Upper lobe of left lung (tissue), 6 donors: ENCODE data around the gene CD163L1. TPM values are rescaled to one million over a fixed set of nuclear protein-coding genes. Genes with fewer than 3 reads are reported as not detected.

Experiments used
- ATAC-seq, 2 donors: fragments of 200-7000 bp; cut with Tn5 transposase; one replicate each; pipeline ENCODE4 v1.9.1; 2022; ENCODE audit warnings: mild to moderate bottlenecking in 2 of 2, moderate library complexity in 2 of 2; ENCODE audit not compliant: low FRiP score in 2 of 2
- DNase-seq, 2 donors: peaks; one replicate each; pipeline ENCODE4 v3.0.0-alpha.2; 2019 to 2020
- H3K27ac ChIP-seq, 4 donors: fragments of 200-600 bp; sonication (generic); one replicate each; pipeline ENCODE4 v1.5.1; 2016 to 2019
- H3K27me3 ChIP-seq, 4 donors: fragments of 200-600 bp; sonication (generic); one replicate each; pipeline ENCODE4 v1.5.1; 2017 to 2019
- H3K36me3 ChIP-seq, 4 donors: fragments of 200-600 bp; sonication (generic); one replicate each; pipeline ENCODE4 v1.5.1; 2016 to 2019
- H3K4me1 ChIP-seq, 4 donors: fragments of 200-600 bp; sonication (generic); one replicate each; pipeline ENCODE4 v1.5.1; 2018 to 2019
- H3K4me3 ChIP-seq, 4 donors: fragments of 200-600 bp; sonication (generic); one replicate each; pipeline ENCODE4 v1.5.1; 2017 to 2019; ENCODE audit warnings: mild to moderate bottlenecking in 2 of 4, moderate library complexity in 1 of 4
- H3K9me3 ChIP-seq, 4 donors: fragments of 200-600 bp; sonication (generic); one replicate each; pipeline ENCODE4 v1.5.1; 2018 to 2019
- CTCF ChIP-seq, 6 experiments: fragments of 450-650 bp in 4 of 6; fragments of 200-600 bp in 2 of 6; sonication (generic) in 2 of 6; IDR thresholded peaks; one replicate each; pipeline ENCODE4 v1.5.1; 2016 to 2019; ENCODE audit warnings: antibody characterized with exemption in 6 of 6
- EP300 ChIP-seq, 4 donors: sonication (generic); formaldehyde crosslinking; IDR thresholded peaks; one replicate each; pipeline ENCODE4 v1.5.1; 2017; ENCODE audit warnings: antibody characterized with exemption in 4 of 4, control low read depth in 2 of 4
- POLR2A ChIP-seq, 4 donors: fragments of 450-650 bp; IDR thresholded peaks; one replicate each; pipeline ENCODE4 v1.5.1; 2016 to 2017; ENCODE audit warnings: antibody characterized with exemption in 4 of 4, mild to moderate bottlenecking in 2 of 4
- POLR2AphosphoS5 ChIP-seq, 2 donors: sonication (generic); formaldehyde crosslinking; IDR thresholded peaks; one replicate each; pipeline ENCODE4 v1.5.1; 2017; ENCODE audit warnings: antibody characterized with exemption in 2 of 2
- WGBS, 2 donors: methylation state at CpG; one replicate each; pipeline ENCODE4 v1.1.5; 2017 to 2018; 5-methylcytosine and 5-hydroxymethylcytosine counted together
- total RNA-seq, 6 donors: library from RNA; depleted of rRNA in 4 of 6; stranded (reverse); fragments of >200 nt in 4 of 6; gene quantifications; one replicate each; pipeline versions ENCODE4 v1.1.0 to v1.2.1, GENCODE V29; 2016 to 2021
- donor health status: DM: no; HTN: no; CAD: no; lungs with moderate emphysema.
- donor health status: DM: no; HTN: yes; CAD: no; lungs with severe emphysema.

CD163L1 gene
- total RNA-seq, 6 donors from 2014 or later, result 0.59 to 21.0 (median 4.2) TPM

GRCh38 chr12:7361265-7361664, 82.7 kb downstream of the CD163L1 start:
- TF ChIP-seq EP300 (IDR thresholded peaks at IDR 0.05) (no peak), POLR2A (IDR thresholded peaks at IDR 0.05) (no peak), CTCF (IDR thresholded peaks at IDR 0.05) (no peak), POLR2AphosphoS5 (IDR thresholded peaks at IDR 0.05) (no peak)
- Histone ChIP-seq H3K4me1 (no peaks in the 10 kb centered on the region), H3K27ac (no peak overlapping the region), H3K27me3 (no peaks in the 10 kb centered on the region), H3K4me3 (no peak overlapping the region), H3K36me3 (no peaks in the 10 kb centered on the region), H3K9me3 (no peaks in the 10 kb centered on the region)
- whole genome bisulfite sequencing, 2 donors, result 71 to 83% methylated on average over 1 of the region's 1 CpG
- ATAC-seq (no peak), DNase-seq (no peak)

GRCh38 chr12:7354529-7354928, 89.4 kb downstream of the CD163L1 start:
- DNase-seq (no peak), ATAC-seq (no peak)
- no peaks in the 10 kb centered on the region for H3K9me3 ChIP-seq
- H3K27ac ChIP-seq, result no peak overlapping the region
- WGBS, 2 donors, result 75 to 76% methylated on average over 4 of the region's 4 CpGs
- no peaks in the 10 kb centered on the region for H3K4me1 ChIP-seq
- no peaks in the 10 kb centered on the region for H3K36me3 ChIP-seq
- no peaks in the 10 kb centered on the region for H3K27me3 ChIP-seq
- H3K4me3 ChIP-seq, result no peak overlapping the region
- TF ChIP-seq EP300 (IDR thresholded peaks at IDR 0.05) (no peak), CTCF (IDR thresholded peaks at IDR 0.05) (no peak), POLR2A (IDR thresholded peaks at IDR 0.05) (no peak), POLR2AphosphoS5 (IDR thresholded peaks at IDR 0.05) (no peak)

- Histone ChIP-seq H3K9me3 (no peaks in the 10 kb centered on the region), H3K4me1 (no peaks in the 10 kb centered on the region), H3K36me3 (no peaks in the 10 kb centered on the region), H3K27ac (no peak overlapping the region), H3K4me3 (no peak overlapping the region), H3K27me3 (no peaks in the 10 kb centered on the region)
- TF ChIP-seq CTCF (IDR thresholded peaks at IDR 0.05) (no peak), POLR2A (IDR thresholded peaks at IDR 0.05) (no peak), POLR2AphosphoS5 (IDR thresholded peaks at IDR 0.05) (no peak), EP300 (IDR thresholded peaks at IDR 0.05) (no peak)
- ATAC-seq (no peak), DNase-seq (no peak)
Observed at GRCh38 chr12:7352661-7353060, 91.3 kb downstream of the CD163L1 start.

- Histone ChIP-seq H3K27me3 (no peaks in the 10 kb centered on the region), H3K4me3 (no peak overlapping the region), H3K9me3 (no peaks in the 10 kb centered on the region), H3K36me3 (no peaks in the 10 kb centered on the region), H3K4me1 (no peaks in the 10 kb centered on the region), H3K27ac (no peak overlapping the region)
- ATAC-seq (no peak), DNase-seq (no peak)
- TF ChIP-seq CTCF (IDR thresholded peaks at IDR 0.05) (no peak), POLR2AphosphoS5 (IDR thresholded peaks at IDR 0.05) (no peak), POLR2A (IDR thresholded peaks at IDR 0.05) (no peak), EP300 (IDR thresholded peaks at IDR 0.05) (no peak)
- WGBS, 2 donors, result 71 to 74% methylated on average over 2 of the region's 2 CpGs
Observed at GRCh38 chr12:7351177-7351576, 92.8 kb downstream of the CD163L1 start.

GRCh38 chr12:7349418-7349817, 94.5 kb downstream of the CD163L1 start:
- DNase-seq, result no peak
- H3K4me3 ChIP-seq, result no peak overlapping the region
- no peak for ATAC-seq
- no peaks in the 10 kb centered on the region for H3K4me1 ChIP-seq
- no peaks in the 10 kb centered on the region for H3K36me3 ChIP-seq
- TF ChIP-seq POLR2AphosphoS5 (IDR thresholded peaks at IDR 0.05), result no peak
- no peak for TF ChIP-seq EP300 (IDR thresholded peaks at IDR 0.05)
- TF ChIP-seq POLR2A (IDR thresholded peaks at IDR 0.05), result no peak
- peaks cover 0 to 9% (median 5%) of the 10 kb centered on the region in 4 donors for H3K9me3 ChIP-seq
- no peaks in the 10 kb centered on the region for H3K27me3 ChIP-seq
- no peak overlapping the region for H3K27ac ChIP-seq
- 70 to 76% methylated on average over 4 of the region's 4 CpGs for WGBS, 2 donors
